Measurements from ENCODE around the gene OTULIN. TPM values are rescaled to one million over a fixed set of nuclear protein-coding genes. Genes with fewer than 3 reads are reported as not detected.

Gene OTULIN
- total RNA-seq, 4 donors from 2014 or later: 5.0 to 30.1 (median 17.8) TPM

DNA sequence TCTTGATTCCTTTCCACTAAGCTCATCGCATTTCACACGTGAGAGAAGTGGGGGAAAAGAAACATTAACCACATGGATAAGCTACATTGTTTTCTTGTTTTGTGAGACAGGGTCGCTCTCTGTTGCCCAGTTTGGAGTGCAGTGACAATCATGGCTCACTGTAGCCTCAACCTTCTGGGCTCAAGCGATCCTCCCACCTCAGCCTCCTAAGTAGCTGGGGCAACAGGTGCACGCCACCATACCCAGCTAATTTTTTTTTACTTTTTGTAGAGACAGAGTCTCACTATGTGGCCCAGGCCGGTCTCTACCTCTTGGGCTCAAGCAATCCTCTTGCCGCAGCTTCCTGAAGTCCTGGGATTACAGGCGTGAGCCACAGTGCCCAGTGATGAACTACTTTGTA, 2.8 kb downstream of the OTULIN start:
- intact Hi-C loops (cut with DNase I; ENCODE audit: low total_unique reads): no loop called here
- Histone ChIP-seq H3K27ac (no peak overlapping the region), H3K27me3 (no peaks in the 10 kb centered on the region), H3K9me3 (no peaks in the 10 kb centered on the region), H3K36me3 (no peaks in the 10 kb centered on the region), H3K4me3 (no peak overlapping the region), H3K4me1 (peaks cover 0 to 4% of the 10 kb centered on the region in 2 donors)
- DNase-seq: no peak
- TF ChIP-seq POLR2A (IDR thresholded peaks at IDR 0.05): no peak
- TF ChIP-seq, protein P1, sequence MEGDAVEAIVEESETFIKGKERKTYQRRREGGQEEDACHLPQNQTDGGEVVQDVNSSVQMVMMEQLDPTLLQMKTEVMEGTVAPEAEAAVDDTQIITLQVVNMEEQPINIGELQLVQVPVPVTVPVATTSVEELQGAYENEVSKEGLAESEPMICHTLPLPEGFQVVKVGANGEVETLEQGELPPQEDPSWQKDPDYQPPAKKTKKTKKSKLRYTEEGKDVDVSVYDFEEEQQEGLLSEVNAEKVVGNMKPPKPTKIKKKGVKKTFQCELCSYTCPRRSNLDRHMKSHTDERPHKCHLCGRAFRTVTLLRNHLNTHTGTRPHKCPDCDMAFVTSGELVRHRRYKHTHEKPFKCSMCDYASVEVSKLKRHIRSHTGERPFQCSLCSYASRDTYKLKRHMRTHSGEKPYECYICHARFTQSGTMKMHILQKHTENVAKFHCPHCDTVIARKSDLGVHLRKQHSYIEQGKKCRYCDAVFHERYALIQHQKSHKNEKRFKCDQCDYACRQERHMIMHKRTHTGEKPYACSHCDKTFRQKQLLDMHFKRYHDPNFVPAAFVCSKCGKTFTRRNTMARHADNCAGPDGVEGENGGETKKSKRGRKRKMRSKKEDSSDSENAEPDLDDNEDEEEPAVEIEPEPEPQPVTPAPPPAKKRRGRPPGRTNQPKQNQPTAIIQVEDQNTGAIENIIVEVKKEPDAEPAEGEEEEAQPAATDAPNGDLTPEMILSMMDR (IDR thresholded peaks at IDR 0.05): no peak

- H3K27ac ChIP-seq: no peak overlapping the region
- no peak for DNase-seq
- intact Hi-C loops (cut with DNase I; ENCODE audit: low total_unique reads): no loop called here
- H3K36me3 ChIP-seq: no peaks in the 10 kb centered on the region
- peaks cover 0 to 4% of the 10 kb centered on the region in 2 donors for H3K4me1 ChIP-seq
- H3K27me3 ChIP-seq: no peaks in the 10 kb centered on the region
- no peak overlapping the region for H3K4me3 ChIP-seq
- no peaks in the 10 kb centered on the region for H3K9me3 ChIP-seq
- TF ChIP-seq POLR2A (IDR thresholded peaks at IDR 0.05): no peak
- TF ChIP-seq, protein P1 (IDR thresholded peaks at IDR 0.05): no peak
These were observed 3.3 kb downstream of the OTULIN start for GRCh38 chr5:14667770-14668169.

DNA sequence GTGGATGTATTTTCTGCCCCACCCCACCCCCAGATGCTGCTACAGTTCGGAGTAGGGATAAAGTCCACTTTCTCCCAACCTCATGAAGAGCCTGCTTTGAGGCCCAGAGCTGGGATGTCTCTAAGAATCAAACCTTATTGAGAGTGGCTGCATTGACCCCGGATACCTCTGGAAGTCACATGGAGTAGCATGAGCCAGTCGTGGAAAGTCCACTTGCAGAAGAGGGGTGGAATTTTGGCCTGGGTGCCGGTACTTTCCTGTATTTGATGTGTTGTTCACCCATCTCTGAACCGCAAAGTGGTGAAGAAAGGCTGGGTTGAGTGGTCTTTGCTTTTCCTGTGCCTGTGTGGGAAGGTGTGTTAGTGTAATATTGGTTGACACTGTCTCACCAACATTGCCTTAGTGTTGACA, 3.7 kb downstream of the OTULIN start:
- DNase-seq: no peak
- H3K4me1 ChIP-seq: peaks cover 0 to 4% of the 10 kb centered on the region in 2 donors
- no peaks in the 10 kb centered on the region for H3K36me3 ChIP-seq
- H3K4me3 ChIP-seq: no peak overlapping the region
- no peaks in the 10 kb centered on the region for H3K9me3 ChIP-seq
- intact Hi-C loops (cut with DNase I; ENCODE audit: low total_unique reads): no loop called here
- no peak overlapping the region for H3K27ac ChIP-seq
- TF ChIP-seq POLR2A (IDR thresholded peaks at IDR 0.05): no peak
- TF ChIP-seq, protein P1 (IDR thresholded peaks at IDR 0.05): no peak
- no peaks in the 10 kb centered on the region for H3K27me3 ChIP-seq

DNA sequence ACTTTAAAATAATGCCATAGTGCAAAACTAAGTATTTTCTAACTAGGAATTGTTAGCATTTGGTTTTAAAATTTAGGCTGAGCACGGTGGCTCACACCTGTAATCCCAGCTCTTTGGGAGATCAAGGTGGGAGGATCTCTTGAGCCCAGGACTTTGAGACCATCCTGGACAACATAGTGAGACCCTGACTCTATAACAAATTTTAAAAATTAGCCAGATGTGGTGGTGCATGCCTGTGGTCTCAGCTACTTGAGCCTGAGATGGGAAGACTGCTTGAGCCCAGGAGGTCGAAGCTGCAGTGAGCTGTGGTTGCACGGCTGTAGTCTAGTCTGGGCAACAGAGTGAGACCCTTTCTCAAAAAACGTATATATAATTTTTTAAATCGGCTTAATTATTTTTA, 4.9 kb downstream of the OTULIN start:
- Histone ChIP-seq H3K27ac (no peak overlapping the region), H3K9me3 (no peaks in the 10 kb centered on the region), H3K4me1 (peaks cover 0 to 4% of the 10 kb centered on the region in 2 donors), H3K27me3 (no peaks in the 10 kb centered on the region), H3K36me3 (no peaks in the 10 kb centered on the region), H3K4me3 (no peak overlapping the region)
- no peak for DNase-seq
- intact Hi-C loops (cut with DNase I; ENCODE audit: low total_unique reads): no loop called here
- TF ChIP-seq POLR2A (IDR thresholded peaks at IDR 0.05): no peak

DNA sequence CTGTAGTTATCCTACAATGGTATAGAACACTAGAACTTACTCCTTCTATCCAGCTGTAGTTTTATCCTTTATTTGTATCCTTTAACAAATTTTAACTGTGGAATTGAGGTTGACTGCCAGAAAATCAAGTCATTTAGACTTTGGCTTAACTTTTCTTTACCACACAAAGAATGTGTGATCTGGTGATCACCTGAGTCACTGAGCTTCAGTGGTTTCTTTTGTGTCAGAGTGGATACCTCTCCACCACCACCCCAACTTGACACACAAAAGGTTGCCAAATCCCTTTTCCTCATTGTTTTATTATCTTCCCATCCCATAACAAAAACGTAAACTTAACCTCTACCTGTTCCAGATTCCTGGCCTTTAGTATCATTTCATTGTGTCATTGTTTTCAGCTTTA, 5.5 kb downstream of the OTULIN start:
- Histone ChIP-seq H3K27ac (no peak overlapping the region), H3K27me3 (no peaks in the 10 kb centered on the region), H3K4me1 (peaks cover 0 to 4% of the 10 kb centered on the region in 2 donors), H3K4me3 (no peak overlapping the region), H3K36me3 (no peaks in the 10 kb centered on the region), H3K9me3 (no peaks in the 10 kb centered on the region)
- DNase-seq: no peak
- intact Hi-C loops (cut with DNase I; ENCODE audit: low total_unique reads): no loop called here
- no peak for TF ChIP-seq POLR2A (IDR thresholded peaks at IDR 0.05)
- TF ChIP-seq, protein P1 (IDR thresholded peaks at IDR 0.05): no peak

DNA sequence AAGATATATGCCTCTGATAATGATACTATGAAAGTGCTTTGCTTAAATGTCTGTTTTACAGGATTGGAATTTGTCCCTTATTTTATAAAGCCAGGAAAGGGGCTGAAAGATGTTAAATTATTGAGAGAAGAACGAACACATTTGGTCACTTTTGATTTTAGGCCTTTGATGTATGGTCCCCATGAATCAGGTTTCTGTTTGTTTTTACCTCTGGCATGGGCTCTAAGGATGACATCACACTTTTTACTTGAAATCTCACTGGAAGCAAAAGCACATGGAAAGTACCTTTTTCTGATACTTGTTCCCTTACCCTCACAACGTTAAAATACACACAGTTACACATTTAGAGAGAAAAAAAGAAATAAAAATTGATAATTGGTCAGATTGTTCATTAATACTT, 6.9 kb downstream of the OTULIN start:
- Histone ChIP-seq H3K9me3 (no peaks in the 10 kb centered on the region), H3K27me3 (no peaks in the 10 kb centered on the region), H3K36me3 (no peaks in the 10 kb centered on the region), H3K4me3 (no peak overlapping the region), H3K4me1 (peaks cover 0 to 4% of the 10 kb centered on the region in 2 donors), H3K27ac (no peak overlapping the region)
- intact Hi-C loops (cut with DNase I; ENCODE audit: low total_unique reads): no loop called here
- DNase-seq: no peak
- TF ChIP-seq, protein P1 (IDR thresholded peaks at IDR 0.05): no peak
- no peak for TF ChIP-seq POLR2A (IDR thresholded peaks at IDR 0.05)

Measured in uterus (tissue), 4 donors.